OCI-LY3 (cell line): Measurements from ENCODE around the gene CD320.

ENCODE experiments used
- CTCF ChIP-seq: fragments of 200-600, 300-600 bp; sonication (generic); IDR thresholded peaks from 2 replicates; pipeline ENCODE4 v1.5.1; 2014; ENCODE audit warnings: antibody characterized with exemption, low read length, low read depth
- EZH2phosphoT487 ChIP-seq: fragments of 200-600 bp; shearing (Covaris generic); IDR thresholded peaks from 2 replicates; pipeline ENCODE4 v1.6.1; 2018; ENCODE audit warnings: antibody characterized with exemption, mixed run types, low read depth

GRCh38 chr19:8259142-8259921, 48.8 kb downstream of the CD320 start:
- TF ChIP-seq CTCF (no peak), EZH2phosphoT487 (no peak)
